WI38 (cell line): Measurements from ENCODE around the gene IL12B.

Source experiments
- H3K4me3 ChIP-seq: 2 replicates; pipeline ENCODE4 v1.5.1; 2011; ENCODE audit warnings: low read depth, mild to moderate bottlenecking, control low read depth, low read length
- TF ChIP-seq, protein P1 (sequence below): IDR thresholded peaks from 2 replicates; pipeline ENCODE4 v1.5.1; 2012; ENCODE audit warnings: low read depth, mild to moderate bottlenecking, control low read depth, low read length

The IL12B gene

DNA sequence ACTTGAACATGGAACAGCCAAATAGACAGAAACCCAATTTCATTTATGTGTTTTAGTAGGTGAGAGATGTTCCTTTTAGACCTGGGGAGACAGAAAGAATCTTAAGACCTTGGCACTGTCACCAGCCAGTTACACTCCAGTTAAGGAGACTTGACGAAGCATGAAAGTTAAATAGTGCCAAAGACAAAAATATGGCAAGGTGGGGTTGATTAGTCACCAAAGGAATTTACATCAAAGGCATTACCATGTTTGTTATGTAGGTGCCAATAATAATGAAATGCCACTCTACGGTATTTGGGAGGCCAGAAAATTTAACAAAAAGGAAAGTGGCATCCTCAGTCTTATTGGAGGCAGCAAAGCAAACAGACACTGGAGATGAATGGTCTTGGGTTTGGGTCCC, 9.2 kb upstream of the IL12B start:
- H3K4me3 ChIP-seq = no peak overlapping the region
- TF ChIP-seq, protein P1, sequence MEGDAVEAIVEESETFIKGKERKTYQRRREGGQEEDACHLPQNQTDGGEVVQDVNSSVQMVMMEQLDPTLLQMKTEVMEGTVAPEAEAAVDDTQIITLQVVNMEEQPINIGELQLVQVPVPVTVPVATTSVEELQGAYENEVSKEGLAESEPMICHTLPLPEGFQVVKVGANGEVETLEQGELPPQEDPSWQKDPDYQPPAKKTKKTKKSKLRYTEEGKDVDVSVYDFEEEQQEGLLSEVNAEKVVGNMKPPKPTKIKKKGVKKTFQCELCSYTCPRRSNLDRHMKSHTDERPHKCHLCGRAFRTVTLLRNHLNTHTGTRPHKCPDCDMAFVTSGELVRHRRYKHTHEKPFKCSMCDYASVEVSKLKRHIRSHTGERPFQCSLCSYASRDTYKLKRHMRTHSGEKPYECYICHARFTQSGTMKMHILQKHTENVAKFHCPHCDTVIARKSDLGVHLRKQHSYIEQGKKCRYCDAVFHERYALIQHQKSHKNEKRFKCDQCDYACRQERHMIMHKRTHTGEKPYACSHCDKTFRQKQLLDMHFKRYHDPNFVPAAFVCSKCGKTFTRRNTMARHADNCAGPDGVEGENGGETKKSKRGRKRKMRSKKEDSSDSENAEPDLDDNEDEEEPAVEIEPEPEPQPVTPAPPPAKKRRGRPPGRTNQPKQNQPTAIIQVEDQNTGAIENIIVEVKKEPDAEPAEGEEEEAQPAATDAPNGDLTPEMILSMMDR = no peak

- TF ChIP-seq, protein P1 = no peak
- H3K4me3 ChIP-seq = no peak overlapping the region
Measured at GRCh38 chr5:159338118-159338517, 7.8 kb upstream of the IL12B start.

DNA sequence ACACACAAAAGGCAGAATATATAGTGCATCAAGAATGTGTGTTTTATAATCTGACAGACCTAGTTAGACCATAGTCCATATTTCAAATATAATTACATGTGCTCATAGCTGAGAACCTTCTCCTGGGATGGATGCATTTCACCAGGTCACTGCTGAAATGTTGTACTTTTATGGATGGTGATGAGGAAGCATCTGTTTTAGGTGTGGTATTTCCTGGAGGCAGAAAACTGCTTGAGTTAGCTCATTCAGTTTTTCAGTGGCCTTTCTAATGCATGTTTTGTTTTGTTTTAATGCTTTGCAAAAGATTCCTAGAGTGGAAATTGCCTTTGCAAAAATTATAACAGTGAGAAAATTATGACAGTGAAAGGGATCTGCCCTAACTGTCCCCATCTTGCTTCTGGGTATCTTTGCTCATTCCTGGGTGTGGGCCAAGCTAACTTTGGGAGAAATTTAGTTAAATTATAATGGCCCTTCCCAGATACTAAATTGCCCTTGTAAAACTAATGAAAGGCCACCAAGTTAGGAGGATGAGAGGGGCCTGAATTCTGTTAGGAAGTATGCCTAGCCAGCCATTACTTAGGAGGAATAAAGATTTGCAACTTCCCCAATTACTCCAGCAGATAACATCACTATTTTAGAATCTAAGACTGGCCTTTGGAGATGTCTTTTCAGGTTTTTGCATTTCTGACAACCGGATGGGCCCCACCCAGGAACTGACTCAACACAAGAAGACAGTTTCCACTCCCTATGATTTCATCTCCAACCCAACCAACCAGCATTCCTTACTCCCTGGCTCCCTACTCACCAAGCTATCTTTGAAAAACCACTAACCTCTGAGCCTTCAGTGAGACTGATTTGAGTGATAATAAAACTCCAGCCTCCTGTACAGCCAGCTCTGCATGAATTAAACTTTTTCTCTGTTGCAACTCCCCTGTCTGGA, 7.0 kb upstream of the IL12B start:
- TF ChIP-seq, protein P1 = no peak
- H3K4me3 ChIP-seq = no peak overlapping the region

DNA sequence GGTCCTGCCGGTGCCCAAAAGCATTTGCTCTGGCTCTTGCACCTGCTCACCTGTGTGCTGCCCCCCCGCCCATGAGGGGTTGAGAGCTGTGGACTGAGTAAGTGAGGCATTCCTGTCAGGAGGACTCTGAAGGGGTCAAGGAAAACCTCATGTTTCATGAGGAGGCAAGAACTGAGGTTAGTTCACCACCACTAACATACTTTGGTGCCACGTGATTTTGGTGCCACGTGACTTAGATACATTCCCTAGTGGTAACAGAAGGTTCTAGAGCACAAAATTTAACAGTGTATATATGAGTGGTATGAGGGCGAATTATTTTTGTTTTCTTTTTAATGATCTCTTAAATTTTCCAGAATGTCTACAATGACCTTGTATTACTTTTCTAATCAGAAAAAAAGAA, 6.3 kb upstream of the IL12B start:
- TF ChIP-seq, protein P1 = no peak
- no peak overlapping the region for H3K4me3 ChIP-seq

GRCh38 chr5:159333545-159333925, 3.2 kb upstream of the IL12B start:
- TF ChIP-seq, protein P1 = no peak

GRCh38 chr5:159332800-159333544, 2.7 kb upstream of the IL12B start:
- TF ChIP-seq, protein P1 = no peak
- H3K4me3 ChIP-seq = no peak overlapping the region

More at GRCh38 chr5:159333545-159333925, 3.2 kb upstream of the IL12B start:
- no peak overlapping the region for H3K4me3 ChIP-seq
